ENCODE data around the gene PLXNA4.

PLXNA4 gene

DNA sequence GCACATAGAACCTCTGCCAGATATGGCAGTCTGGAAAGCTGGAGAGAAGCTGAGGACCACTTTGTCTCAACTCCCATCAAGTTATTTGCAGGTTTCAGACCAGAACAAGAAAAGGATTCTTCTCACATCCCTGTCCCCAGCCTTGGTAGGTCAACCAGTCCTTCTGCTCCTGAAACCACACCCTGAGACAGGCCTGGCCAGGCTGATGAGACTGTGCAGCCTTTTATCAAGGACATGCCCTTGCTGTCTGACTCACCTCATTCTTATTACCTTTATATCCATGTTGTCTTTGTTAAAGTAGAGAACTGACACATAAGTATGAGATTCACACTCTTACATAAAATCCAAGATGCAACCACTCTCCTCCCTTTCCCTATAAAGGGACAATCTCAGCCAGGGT lies 354.9 kb downstream of the PLXNA4 start:
- no peak overlapping the region for H3K4me3 ChIP-seq (ENCODE audit: low read depth, low read length)
- no peaks in the 10 kb centered on the region for H3K9me3 ChIP-seq
- no peak for DNase-seq
- TF ChIP-seq, protein P1, sequence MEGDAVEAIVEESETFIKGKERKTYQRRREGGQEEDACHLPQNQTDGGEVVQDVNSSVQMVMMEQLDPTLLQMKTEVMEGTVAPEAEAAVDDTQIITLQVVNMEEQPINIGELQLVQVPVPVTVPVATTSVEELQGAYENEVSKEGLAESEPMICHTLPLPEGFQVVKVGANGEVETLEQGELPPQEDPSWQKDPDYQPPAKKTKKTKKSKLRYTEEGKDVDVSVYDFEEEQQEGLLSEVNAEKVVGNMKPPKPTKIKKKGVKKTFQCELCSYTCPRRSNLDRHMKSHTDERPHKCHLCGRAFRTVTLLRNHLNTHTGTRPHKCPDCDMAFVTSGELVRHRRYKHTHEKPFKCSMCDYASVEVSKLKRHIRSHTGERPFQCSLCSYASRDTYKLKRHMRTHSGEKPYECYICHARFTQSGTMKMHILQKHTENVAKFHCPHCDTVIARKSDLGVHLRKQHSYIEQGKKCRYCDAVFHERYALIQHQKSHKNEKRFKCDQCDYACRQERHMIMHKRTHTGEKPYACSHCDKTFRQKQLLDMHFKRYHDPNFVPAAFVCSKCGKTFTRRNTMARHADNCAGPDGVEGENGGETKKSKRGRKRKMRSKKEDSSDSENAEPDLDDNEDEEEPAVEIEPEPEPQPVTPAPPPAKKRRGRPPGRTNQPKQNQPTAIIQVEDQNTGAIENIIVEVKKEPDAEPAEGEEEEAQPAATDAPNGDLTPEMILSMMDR (IDR thresholded peaks at IDR 0.05; ENCODE audit: low read depth, low read length) = no peak
- peaks cover 11% of the 10 kb centered on the region for H3K36me3 ChIP-seq
- no peaks in the 10 kb centered on the region for H3K4me1 ChIP-seq
- no peaks in the 10 kb centered on the region for H3K27me3 ChIP-seq

DNA sequence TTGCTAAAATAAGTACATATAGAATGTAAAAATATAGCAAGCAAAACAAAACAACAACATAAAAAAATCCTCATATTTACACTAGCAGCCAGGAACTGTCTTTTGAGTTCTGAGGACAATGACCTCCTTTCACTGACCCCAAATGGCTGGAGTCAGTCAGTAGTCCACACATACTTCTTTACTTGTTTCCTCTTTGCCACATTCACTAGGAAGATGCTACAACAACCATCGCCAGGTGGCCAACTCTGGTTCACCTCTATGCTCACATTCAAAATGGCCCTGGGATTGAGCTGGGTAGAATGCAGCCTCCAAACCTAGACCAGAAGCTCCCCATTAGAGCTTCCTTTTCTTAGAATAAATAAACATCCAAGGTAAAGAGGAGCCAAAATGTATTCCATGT lies 356.2 kb downstream of the PLXNA4 start:
- no peaks in the 10 kb centered on the region for H3K9me3 ChIP-seq
- peaks cover 8% of the 10 kb centered on the region for H3K36me3 ChIP-seq
- H3K4me3 ChIP-seq (ENCODE audit: low read depth, low read length) = no peak overlapping the region
- H3K4me1 ChIP-seq = no peaks in the 10 kb centered on the region
- TF ChIP-seq, protein P1 (IDR thresholded peaks at IDR 0.05; ENCODE audit: low read depth, low read length) = no peak
- H3K27me3 ChIP-seq = no peaks in the 10 kb centered on the region
- DNase-seq = no peak

- no peak overlapping the region for H3K4me3 ChIP-seq (ENCODE audit: low read depth, low read length)
- no peaks in the 10 kb centered on the region for H3K4me1 ChIP-seq
- no peaks in the 10 kb centered on the region for H3K9me3 ChIP-seq
- TF ChIP-seq, protein P1 (IDR thresholded peaks at IDR 0.05; ENCODE audit: low read depth, low read length) = no peak
- no peak for DNase-seq
- peaks cover 8% of the 10 kb centered on the region for H3K36me3 ChIP-seq
- no peaks in the 10 kb centered on the region for H3K27me3 ChIP-seq
Measured at GRCh38 chr7:132218876-132219275, 357.4 kb downstream of the PLXNA4 start.

GRCh38 chr7:132216847-132217525 lies 359.3 kb downstream of the PLXNA4 start:
- Histone ChIP-seq H3K27me3 (no peaks in the 10 kb centered on the region), H3K36me3 (no peaks in the 10 kb centered on the region; the same call in 1 of the 2 replicates), H3K9me3 (no peaks in the 10 kb centered on the region), H3K4me3 (ENCODE audit: low read depth, low read length) (no peak overlapping the region), H3K4me1 (no peaks in the 10 kb centered on the region)
- TF ChIP-seq, protein P1 (IDR thresholded peaks at IDR 0.05; ENCODE audit: low read depth, low read length) = no peak
- DNase-seq = no peak

- no peaks in the 10 kb centered on the region for H3K4me1 ChIP-seq
- H3K27me3 ChIP-seq = no peaks in the 10 kb centered on the region
- H3K36me3 ChIP-seq = peaks cover 9% of the 10 kb centered on the region
- no peaks in the 10 kb centered on the region for H3K9me3 ChIP-seq
- TF ChIP-seq, protein P1 (IDR thresholded peaks at IDR 0.05; ENCODE audit: low read depth, low read length) = no peak
- no peak for DNase-seq
- no peak overlapping the region for H3K4me3 ChIP-seq (ENCODE audit: low read depth, low read length)
Measured at GRCh38 chr7:132214452-132214851, 361.8 kb downstream of the PLXNA4 start.

DNA sequence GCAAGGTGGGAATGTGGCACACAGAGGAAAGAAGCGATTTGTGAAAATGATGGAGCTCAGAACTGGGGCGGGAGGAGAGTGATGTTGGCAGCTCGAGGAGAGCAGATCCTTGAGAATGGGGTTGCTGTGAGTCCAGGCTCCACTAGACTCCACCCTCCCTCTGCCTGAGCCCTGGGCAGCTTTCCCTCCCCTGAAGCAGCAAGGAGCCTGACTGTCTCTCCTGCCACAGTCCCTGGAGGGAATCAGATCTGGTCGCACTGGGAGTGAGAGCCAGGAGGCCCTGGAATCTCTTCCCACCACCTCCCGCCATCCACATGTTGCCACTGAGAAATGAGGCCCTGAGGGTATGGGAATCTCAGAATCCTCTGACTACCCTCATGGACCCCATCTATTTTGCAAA lies 362.7 kb downstream of the PLXNA4 start:
- no peak for DNase-seq
- H3K4me1 ChIP-seq = no peaks in the 10 kb centered on the region
- H3K36me3 ChIP-seq = peaks cover 10% of the 10 kb centered on the region
- H3K27me3 ChIP-seq = no peaks in the 10 kb centered on the region
- no peak overlapping the region for H3K4me3 ChIP-seq (ENCODE audit: low read depth, low read length)
- no peaks in the 10 kb centered on the region for H3K9me3 ChIP-seq
- TF ChIP-seq, protein P1 (IDR thresholded peaks at IDR 0.05; ENCODE audit: low read depth, low read length) = no peak
